Gastrocnemius medialis (tissue), 4 donors: ENCODE measurements around the gene PLIN1.

ENCODE experiments used
- POLR2A ChIP-seq, 2 donors: fragments of 450-650 bp; IDR thresholded peaks; one replicate each; pipeline ENCODE4 v1.6.1; 2017; ENCODE audit warnings: antibody characterized with exemption in 2 of 2, mild to moderate bottlenecking in 2 of 2, moderate library complexity in 2 of 2
- TF ChIP-seq, protein P1 (sequence below), 5 experiments: fragments of 450-650 bp in 3 of 5; fragments of 200-600 bp in 2 of 5; sonication (generic) in 2 of 5; IDR thresholded peaks in 4 of 5; conservative IDR thresholded peaks in 1 of 5; 1 replicate in 4 of 5; 2 replicates in 1 of 5; pipeline ENCODE4 v1.5.1; 2016 to 2019; ENCODE audit warnings: antibody characterized with exemption in 5 of 5, mild to moderate bottlenecking in 3 of 5, moderate library complexity in 3 of 5

DNA sequence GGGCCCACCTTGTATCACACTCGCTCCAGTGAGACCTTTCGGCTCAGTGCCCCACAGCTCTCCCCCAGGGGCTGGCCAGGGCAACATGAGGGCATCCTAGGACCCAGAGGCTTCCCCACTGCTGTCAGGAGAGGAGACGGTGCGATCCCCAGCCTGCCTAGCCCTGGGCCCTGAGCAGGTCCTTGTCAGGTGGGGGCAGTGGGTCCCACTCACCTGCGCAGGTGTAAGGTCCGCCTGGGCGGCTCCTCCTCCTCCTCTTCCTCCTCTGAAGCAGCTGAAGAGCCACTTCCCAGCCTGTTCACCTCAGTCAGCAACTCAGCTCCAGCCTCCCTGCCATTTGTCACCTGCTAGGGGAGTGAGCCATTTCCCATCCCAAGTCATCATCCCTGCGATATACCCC lies 33.5 kb downstream of the PLIN1 start:
- TF ChIP-seq, protein P1, sequence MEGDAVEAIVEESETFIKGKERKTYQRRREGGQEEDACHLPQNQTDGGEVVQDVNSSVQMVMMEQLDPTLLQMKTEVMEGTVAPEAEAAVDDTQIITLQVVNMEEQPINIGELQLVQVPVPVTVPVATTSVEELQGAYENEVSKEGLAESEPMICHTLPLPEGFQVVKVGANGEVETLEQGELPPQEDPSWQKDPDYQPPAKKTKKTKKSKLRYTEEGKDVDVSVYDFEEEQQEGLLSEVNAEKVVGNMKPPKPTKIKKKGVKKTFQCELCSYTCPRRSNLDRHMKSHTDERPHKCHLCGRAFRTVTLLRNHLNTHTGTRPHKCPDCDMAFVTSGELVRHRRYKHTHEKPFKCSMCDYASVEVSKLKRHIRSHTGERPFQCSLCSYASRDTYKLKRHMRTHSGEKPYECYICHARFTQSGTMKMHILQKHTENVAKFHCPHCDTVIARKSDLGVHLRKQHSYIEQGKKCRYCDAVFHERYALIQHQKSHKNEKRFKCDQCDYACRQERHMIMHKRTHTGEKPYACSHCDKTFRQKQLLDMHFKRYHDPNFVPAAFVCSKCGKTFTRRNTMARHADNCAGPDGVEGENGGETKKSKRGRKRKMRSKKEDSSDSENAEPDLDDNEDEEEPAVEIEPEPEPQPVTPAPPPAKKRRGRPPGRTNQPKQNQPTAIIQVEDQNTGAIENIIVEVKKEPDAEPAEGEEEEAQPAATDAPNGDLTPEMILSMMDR (IDR thresholded peaks at IDR 0.05 in 4 of 5, conservative IDR thresholded peaks at IDR 0.05 in 1 of 5), result no peak
- no peak for TF ChIP-seq POLR2A (IDR thresholded peaks at IDR 0.05)
